NB4 (cell line): ENCODE measurements around the gene SBSN.

Experiments
- POLR2A ChIP-seq: IDR thresholded peaks from 2 replicates; pipeline ENCODE4 v1.6.1; 2011; ENCODE audit warnings: mild to moderate bottlenecking; ENCODE audit not compliant: insufficient read length; ENCODE audit errors: extremely low read depth
- TF ChIP-seq, protein P1 (sequence below): IDR thresholded peaks from one replicate; pipeline ENCODE4 v1.5.1; 2012; ENCODE audit warnings: low read depth, low read length

GRCh38 chr19:35517342-35517741, 10.8 kb downstream of the SBSN start:
- TF ChIP-seq, protein P1, sequence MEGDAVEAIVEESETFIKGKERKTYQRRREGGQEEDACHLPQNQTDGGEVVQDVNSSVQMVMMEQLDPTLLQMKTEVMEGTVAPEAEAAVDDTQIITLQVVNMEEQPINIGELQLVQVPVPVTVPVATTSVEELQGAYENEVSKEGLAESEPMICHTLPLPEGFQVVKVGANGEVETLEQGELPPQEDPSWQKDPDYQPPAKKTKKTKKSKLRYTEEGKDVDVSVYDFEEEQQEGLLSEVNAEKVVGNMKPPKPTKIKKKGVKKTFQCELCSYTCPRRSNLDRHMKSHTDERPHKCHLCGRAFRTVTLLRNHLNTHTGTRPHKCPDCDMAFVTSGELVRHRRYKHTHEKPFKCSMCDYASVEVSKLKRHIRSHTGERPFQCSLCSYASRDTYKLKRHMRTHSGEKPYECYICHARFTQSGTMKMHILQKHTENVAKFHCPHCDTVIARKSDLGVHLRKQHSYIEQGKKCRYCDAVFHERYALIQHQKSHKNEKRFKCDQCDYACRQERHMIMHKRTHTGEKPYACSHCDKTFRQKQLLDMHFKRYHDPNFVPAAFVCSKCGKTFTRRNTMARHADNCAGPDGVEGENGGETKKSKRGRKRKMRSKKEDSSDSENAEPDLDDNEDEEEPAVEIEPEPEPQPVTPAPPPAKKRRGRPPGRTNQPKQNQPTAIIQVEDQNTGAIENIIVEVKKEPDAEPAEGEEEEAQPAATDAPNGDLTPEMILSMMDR = no peak
- no peak for TF ChIP-seq POLR2A
